Osteoblast (primary cell): ENCODE data around the gene HCLS1. TPM values are rescaled to one million over a fixed set of nuclear protein-coding genes. Genes with fewer than 3 reads are reported as not detected.

Experiments used
- DNase-seq: peaks from one replicate; pipeline ENCODE4 v3.0.0; 2011; ENCODE audit warnings: low spot score, mixed read lengths; ENCODE audit not compliant: insufficient read length; ENCODE audit errors: missing footprints
- H2AFZ ChIP-seq: 2 replicates; pipeline ENCODE4 v1.6.0; 2011; ENCODE audit warnings: mild to moderate bottlenecking, low read length
- H3K27ac ChIP-seq: 2 replicates; pipeline ENCODE4 v1.5.1; 2011; ENCODE audit warnings: mild to moderate bottlenecking, low read depth, low read length, moderate library complexity
- H3K27me3 ChIP-seq: 2 replicates; pipeline ENCODE4 v1.6.0; 2012; ENCODE audit warnings: mild to moderate bottlenecking, control low read depth, inconsistent platforms, low read length, moderate library complexity; ENCODE audit not compliant: insufficient read depth
- H3K36me3 ChIP-seq: 2 replicates; pipeline ENCODE4 v1.5.1; 2011; ENCODE audit warnings: mild to moderate bottlenecking, low read length, control low read depth, moderate library complexity; ENCODE audit not compliant: insufficient read depth
- H3K4me1 ChIP-seq: 2 replicates; pipeline ENCODE4 v1.5.1; 2011; ENCODE audit warnings: mild to moderate bottlenecking, low read length, control low read depth, moderate library complexity; ENCODE audit not compliant: insufficient read depth
- H3K4me2 ChIP-seq: 2 replicates; pipeline ENCODE4 v1.6.0; 2011; ENCODE audit warnings: mild to moderate bottlenecking, low read length; ENCODE audit not compliant: insufficient read depth
- H3K4me3 ChIP-seq: fragments of 200-600 bp; sonication (generic); 3 replicates; pipeline ENCODE4 v1.5.1; 2012; ENCODE audit warnings: mild to moderate bottlenecking, low read length, inconsistent platforms; ENCODE audit not compliant: insufficient read depth
- H3K79me2 ChIP-seq: 2 replicates; pipeline ENCODE4 v1.6.0; 2012; ENCODE audit warnings: mild to moderate bottlenecking, low read length, control low read depth, inconsistent platforms; ENCODE audit not compliant: insufficient read depth
- H3K9me3 ChIP-seq: 2 replicates; pipeline ENCODE4 v1.5.1; 2011; ENCODE audit warnings: low read depth, low read length, control low read depth
- H4K20me1 ChIP-seq: 2 replicates; pipeline ENCODE4 v1.6.0; 2012; ENCODE audit warnings: mild to moderate bottlenecking, low read length, control low read depth; ENCODE audit not compliant: insufficient read depth
- CTCF ChIP-seq: IDR thresholded peaks from 2 replicates; pipeline ENCODE4 v1.5.1; 2011; ENCODE audit warnings: mild to moderate bottlenecking, low read depth, low read length, moderate library complexity; ENCODE audit errors: extremely low read depth
- total RNA-seq: library from RNA; depleted of rRNA; stranded (reverse); fragments of >200 nt; gene quantifications from 2 replicates; pipeline ENCODE4 v1.2.3, GENCODE V29; 2012

The HCLS1 gene
- 2.9 and 4.1 TPM in 2 replicates for total RNA-seq

- DNase-seq, result no peak
- Histone ChIP-seq H3K27me3 (no peaks in the 10 kb centered on the region), H3K9me3 (no peaks in the 10 kb centered on the region), H3K27ac (no peak within 1 kb of the TSS), H4K20me1 (no peaks in the 10 kb centered on the region), H3K4me1 (no peaks in the 10 kb centered on the region), H3K4me3 (peak within 1 kb of the TSS; percentile 41), H2AFZ (peak within 1 kb of the TSS; percentile 31), H3K4me2 (peak within 1 kb of the TSS; percentile 44), H3K79me2 (no peaks in the 10 kb centered on the region), H3K36me3 (peaks cover 28% of the 10 kb centered on the region)
- no peak for TF ChIP-seq CTCF
Measured at GRCh38 chr3:121660356-121661171, at the start of gene HCLS1. Gene HCLS1, minus strand, starts transcription at chr3:121660903. Its CDS starts 2,556 bp downstream, at chr3:121658347.

- peaks cover 19% of the 10 kb centered on the region for H3K36me3 ChIP-seq
- H3K4me1 ChIP-seq, result peaks cover 4% of the 10 kb centered on the region
- peaks cover 6% of the 10 kb centered on the region for H4K20me1 ChIP-seq
- no peak overlapping the region for H3K4me2 ChIP-seq
- no peak overlapping the region for H3K4me3 ChIP-seq
- no peak for TF ChIP-seq CTCF
- no peak for DNase-seq
- no peak overlapping the region for H3K27ac ChIP-seq
- no peaks in the 10 kb centered on the region for H3K27me3 ChIP-seq
- H2AFZ ChIP-seq, result no peak overlapping the region
- H3K79me2 ChIP-seq, result peaks cover 5% of the 10 kb centered on the region
- H3K9me3 ChIP-seq, result no peaks in the 10 kb centered on the region
Measured at GRCh38 chr3:121710347-121710746, 49.6 kb upstream of the HCLS1 start.

- no peaks in the 10 kb centered on the region for H3K27me3 ChIP-seq
- H3K36me3 ChIP-seq, result no peaks in the 10 kb centered on the region
- H3K4me1 ChIP-seq, result no peaks in the 10 kb centered on the region
- H3K9me3 ChIP-seq, result no peaks in the 10 kb centered on the region
- H3K4me3 ChIP-seq, result no peak overlapping the region
- H3K79me2 ChIP-seq, result peaks cover 6% of the 10 kb centered on the region
- no peak for DNase-seq
- H3K4me2 ChIP-seq, result no peak overlapping the region
- peaks cover 2% of the 10 kb centered on the region for H4K20me1 ChIP-seq
- no peak for TF ChIP-seq CTCF
- no peak overlapping the region for H2AFZ ChIP-seq
- H3K27ac ChIP-seq, result no peak overlapping the region
Measured at GRCh38 chr3:121707531-121708273, 47.0 kb upstream of the HCLS1 start.

- no peaks in the 10 kb centered on the region for H3K9me3 ChIP-seq
- no peak for TF ChIP-seq CTCF
- H3K36me3 ChIP-seq, result no peaks in the 10 kb centered on the region
- no peak for DNase-seq
- H3K4me1 ChIP-seq, result no peaks in the 10 kb centered on the region
- no peak overlapping the region for H3K4me2 ChIP-seq
- no peak overlapping the region for H3K4me3 ChIP-seq
- no peaks in the 10 kb centered on the region for H3K27me3 ChIP-seq
- peaks cover 7% of the 10 kb centered on the region for H4K20me1 ChIP-seq
- H3K79me2 ChIP-seq, result peaks cover 6% of the 10 kb centered on the region
- no peak overlapping the region for H3K27ac ChIP-seq
- H2AFZ ChIP-seq, result no peak overlapping the region
Measured at GRCh38 chr3:121705541-121705940, 44.8 kb upstream of the HCLS1 start.
